Left lung (tissue), 14 donors: ENCODE measurements around the gene SLC17A5. TPM values are rescaled to one million over a fixed set of nuclear protein-coding genes. Genes with fewer than 3 reads are reported as not detected.
A peak's percentile ranks its signal among the peaks of the same experiment; 100 is the strongest.

Source experiments
- ATAC-seq: fragments of 200-7000 bp; cut with Tn5 transposase; one replicate; pipeline ENCODE4 v1.9.1; 2020; ENCODE audit warnings: moderate library complexity
- DNase-seq, 4 donors: peaks; one replicate each; pipeline ENCODE4 v3.0.0-alpha.2; 2013 to 2020
- H3K27ac ChIP-seq, 2 donors: fragments of 200-600 bp; sonication (generic) in 1 of 2; one replicate each; pipeline versions ENCODE4 v1.5.0 to v1.8.0; 2020 to 2021
- H3K27me3 ChIP-seq, 2 donors: fragments of 200-600 bp; sonication (generic) in 1 of 2; one replicate each; pipeline versions ENCODE4 v1.5.0 to v1.8.0; 2020 to 2021
- H3K36me3 ChIP-seq, 2 donors: fragments of 200-600 bp; sonication (generic) in 1 of 2; one replicate each; pipeline versions ENCODE4 v1.5.0 to v1.8.0; 2020 to 2021
- H3K4me1 ChIP-seq, 2 donors: fragments of 200-600 bp; one replicate each; pipeline ENCODE4 v1.8.0; 2021
- H3K4me3 ChIP-seq, 2 donors: fragments of 200-600 bp; sonication (generic) in 1 of 2; one replicate each; pipeline versions ENCODE4 v1.5.0 to v1.8.0; 2020 to 2021; ENCODE audit warnings: mild to moderate bottlenecking in 1 of 2
- H3K9me3 ChIP-seq, 2 donors: fragments of 200-600 bp; sonication (generic) in 1 of 2; one replicate each; pipeline versions ENCODE4 v1.5.0 to v1.8.0; 2020 to 2021
- intact Hi-C, 2 donors: fragments of 100-400 bp; cut with DNase I; formaldehyde crosslinking; loops; one replicate each; pipeline versions ENCODE4 v1.11.2 to v1.14.2; 2022
- long read RNA-seq, 12 donors: library from polyadenylated mRNA in 2 of 12; unstranded in 2 of 12; transcript quantifications; one replicate each; pipeline ENCODE4 v2.0.0 and lab custom pipeline, GENCODE V29; 2019 to 2026
- polyA plus RNA-seq, 6 donors: library from polyadenylated mRNA; unstranded; fragments of 120-200 nt; gene quantifications; one replicate each; pipeline ENCODE4 v1.2.1, GENCODE V29; 2013; ENCODE audit not compliant: insufficient read length in 6 of 6
- total RNA-seq, 2 donors: library from RNA; stranded (reverse); fragmentation: NEBNext Ultra II Directional; extraction: Animal tissue kit (Norgen Biotek cat#: 25700); gene quantifications; one replicate each; pipeline ENCODE4 v1.2.1, GENCODE V29; 2021
- TF ChIP-seq, protein P1 (sequence below), 2 donors: fragments of 200-600 bp; sonication (generic) in 1 of 2; IDR thresholded peaks; one replicate each; pipeline versions ENCODE4 v1.5.0 to v1.8.0; 2021; ENCODE audit warnings: antibody characterized with exemption in 2 of 2
- donor health status: DM: no; HTN: yes; CAD: no.
- donor health status: DM: no; HTN: no; CAD: no.

The SLC17A5 gene, protein sequence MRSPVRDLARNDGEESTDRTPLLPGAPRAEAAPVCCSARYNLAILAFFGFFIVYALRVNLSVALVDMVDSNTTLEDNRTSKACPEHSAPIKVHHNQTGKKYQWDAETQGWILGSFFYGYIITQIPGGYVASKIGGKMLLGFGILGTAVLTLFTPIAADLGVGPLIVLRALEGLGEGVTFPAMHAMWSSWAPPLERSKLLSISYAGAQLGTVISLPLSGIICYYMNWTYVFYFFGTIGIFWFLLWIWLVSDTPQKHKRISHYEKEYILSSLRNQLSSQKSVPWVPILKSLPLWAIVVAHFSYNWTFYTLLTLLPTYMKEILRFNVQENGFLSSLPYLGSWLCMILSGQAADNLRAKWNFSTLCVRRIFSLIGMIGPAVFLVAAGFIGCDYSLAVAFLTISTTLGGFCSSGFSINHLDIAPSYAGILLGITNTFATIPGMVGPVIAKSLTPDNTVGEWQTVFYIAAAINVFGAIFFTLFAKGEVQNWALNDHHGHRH
- total RNA-seq (10 to 100 TPM; 24.8 to 27.8 TPM), polyA plus RNA-seq (10 to 100 TPM in 3 of 6 donors, 1 to 10 TPM in 3; 8.7 to 11.1 (median 9.9) TPM)
- long read RNA-seq, donor 1: 0 reads
- long read RNA-seq, donor 2, partial matches to known transcripts: 0 of 3 reads
- long read RNA-seq, donor 2, other reads (novel, unspliced or antisense): 0 of 3 reads
- long read RNA-seq, donor 3, partial matches to known transcripts: 0 of 3 reads
- long read RNA-seq, donor 3, other reads (novel, unspliced or antisense): 0 of 3 reads
- long read RNA-seq, donor 4, transcript SLC17A5-201 (11 exons, 3,455 nt): major isoform, 5 of 13 reads
- long read RNA-seq, donor 4, partial matches to known transcripts: 2 of 13 reads
- long read RNA-seq, donor 4, other reads (novel, unspliced or antisense): 6 of 13 reads
- long read RNA-seq, donor 5: 0 reads
- long read RNA-seq, donor 6, partial matches to known transcripts: 9 of 13 reads
- long read RNA-seq, donor 6, other reads (novel, unspliced or antisense): 0 of 13 reads
- long read RNA-seq, donor 7: 0 reads
- long read RNA-seq, donor 8, partial matches to known transcripts: 0 of 1 reads
- long read RNA-seq, donor 8, other reads (novel, unspliced or antisense): 0 of 1 reads
- long read RNA-seq, donor 9: 0 reads
- long read RNA-seq, donor 10, partial matches to known transcripts: 1 of 6 reads
- long read RNA-seq, donor 10, other reads (novel, unspliced or antisense): 2 of 6 reads
- long read RNA-seq, donor 11, partial matches to known transcripts: 0 of 1 reads
- long read RNA-seq, donor 11, other reads (novel, unspliced or antisense): 0 of 1 reads
- long read RNA-seq, donor 12, partial matches to known transcripts: 0 of 3 reads
- long read RNA-seq, donor 12, other reads (novel, unspliced or antisense): 0 of 3 reads

DNA sequence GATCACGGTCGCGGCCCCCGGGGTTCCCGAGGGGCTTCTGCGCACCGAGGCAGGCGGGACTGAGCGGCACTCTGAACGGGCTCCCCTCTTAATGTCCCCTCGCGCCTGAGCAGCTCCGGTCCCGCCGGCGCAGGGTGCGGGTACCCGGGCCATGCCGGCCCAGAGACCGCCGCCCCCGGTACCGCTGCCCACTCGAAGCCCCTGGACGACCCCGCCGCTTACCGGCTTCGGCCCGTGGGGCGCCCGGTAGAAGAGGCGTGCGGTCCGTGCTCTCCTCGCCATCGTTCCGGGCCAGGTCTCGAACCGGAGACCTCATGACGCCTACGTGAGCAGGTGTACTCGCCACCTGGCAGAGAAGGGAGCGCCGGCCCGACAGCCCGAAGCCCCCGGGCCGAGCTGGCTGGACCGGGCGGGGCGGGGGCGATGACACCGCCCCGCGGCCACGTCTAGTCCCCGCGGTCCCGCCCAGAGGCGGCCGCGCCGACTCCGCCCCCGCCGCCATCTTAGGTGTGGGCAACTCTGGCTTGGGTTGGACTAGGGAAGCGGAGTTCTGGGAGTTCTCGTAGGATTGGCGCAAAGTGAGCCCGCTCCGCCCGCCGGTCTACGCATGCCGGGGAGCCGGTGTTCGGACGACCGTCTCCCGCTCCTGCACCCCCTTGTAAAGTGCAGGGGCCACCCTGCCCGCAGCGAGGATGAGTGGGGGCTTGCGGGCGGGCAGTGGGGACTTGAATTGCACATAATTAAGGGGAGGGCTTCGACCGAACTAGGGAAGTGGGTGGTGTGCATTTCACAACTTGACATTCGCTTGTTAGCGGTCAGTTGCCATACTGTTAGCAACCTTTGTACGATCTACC lies at the start of gene SLC17A5:
TSS of gene SLC17A5 (minus strand) at position 422 of the 854 bp plus-strand sequence. CDS start at position 316, 106 bp downstream.
- TF ChIP-seq, protein P1, sequence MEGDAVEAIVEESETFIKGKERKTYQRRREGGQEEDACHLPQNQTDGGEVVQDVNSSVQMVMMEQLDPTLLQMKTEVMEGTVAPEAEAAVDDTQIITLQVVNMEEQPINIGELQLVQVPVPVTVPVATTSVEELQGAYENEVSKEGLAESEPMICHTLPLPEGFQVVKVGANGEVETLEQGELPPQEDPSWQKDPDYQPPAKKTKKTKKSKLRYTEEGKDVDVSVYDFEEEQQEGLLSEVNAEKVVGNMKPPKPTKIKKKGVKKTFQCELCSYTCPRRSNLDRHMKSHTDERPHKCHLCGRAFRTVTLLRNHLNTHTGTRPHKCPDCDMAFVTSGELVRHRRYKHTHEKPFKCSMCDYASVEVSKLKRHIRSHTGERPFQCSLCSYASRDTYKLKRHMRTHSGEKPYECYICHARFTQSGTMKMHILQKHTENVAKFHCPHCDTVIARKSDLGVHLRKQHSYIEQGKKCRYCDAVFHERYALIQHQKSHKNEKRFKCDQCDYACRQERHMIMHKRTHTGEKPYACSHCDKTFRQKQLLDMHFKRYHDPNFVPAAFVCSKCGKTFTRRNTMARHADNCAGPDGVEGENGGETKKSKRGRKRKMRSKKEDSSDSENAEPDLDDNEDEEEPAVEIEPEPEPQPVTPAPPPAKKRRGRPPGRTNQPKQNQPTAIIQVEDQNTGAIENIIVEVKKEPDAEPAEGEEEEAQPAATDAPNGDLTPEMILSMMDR (IDR thresholded peaks at IDR 0.05): no peak
- ATAC-seq (peak; percentile 97), DNase-seq (peak; percentile 87 to 99 (median 94))
- H3K27ac ChIP-seq: peak within 1 kb of the TSS; percentile 98
- H3K4me1 ChIP-seq: peaks cover 3 to 23% of the 10 kb centered on the region in 2 donors
- no peaks in the 10 kb centered on the region for H3K9me3 ChIP-seq
- intact Hi-C loops: no loop called here
- H3K4me3 ChIP-seq: peak within 1 kb of the TSS; percentile 93 to 99
- H3K36me3 ChIP-seq: peaks cover 0 to 16% of the 10 kb centered on the region in 2 donors
- no peaks in the 10 kb centered on the region for H3K27me3 ChIP-seq

DNA sequence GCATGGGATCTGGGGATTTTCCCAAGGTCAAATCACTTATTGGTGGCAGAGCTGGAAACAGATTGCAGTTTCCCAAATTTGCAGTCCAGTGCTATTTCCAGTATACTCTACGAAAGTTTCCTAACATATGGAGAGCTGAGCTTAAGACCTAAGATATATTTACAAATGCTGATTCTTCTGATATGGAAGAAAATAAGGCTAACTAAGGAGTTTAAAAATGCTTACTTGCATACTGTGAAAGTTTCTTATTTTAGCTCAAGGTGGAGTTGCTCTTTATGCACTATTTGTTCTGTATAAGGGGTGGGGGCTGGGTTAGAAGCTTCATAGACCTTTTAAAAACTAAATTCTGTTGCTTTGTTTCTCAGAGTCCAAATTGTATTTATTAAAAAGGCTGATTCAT lies 49.7 kb upstream of the SLC17A5 start:
- intact Hi-C loops: no loop called here
- DNase-seq (no peak), ATAC-seq (no peak)
- TF ChIP-seq, protein P1 (IDR thresholded peaks at IDR 0.05): no peak
- Histone ChIP-seq H3K36me3 (no peaks in the 10 kb centered on the region), H3K9me3 (no peaks in the 10 kb centered on the region), H3K4me1 (peaks cover 0 to 23% of the 10 kb centered on the region in 2 donors), H3K27ac (no peak overlapping the region), H3K4me3 (no peak overlapping the region), H3K27me3 (no peaks in the 10 kb centered on the region)

DNA sequence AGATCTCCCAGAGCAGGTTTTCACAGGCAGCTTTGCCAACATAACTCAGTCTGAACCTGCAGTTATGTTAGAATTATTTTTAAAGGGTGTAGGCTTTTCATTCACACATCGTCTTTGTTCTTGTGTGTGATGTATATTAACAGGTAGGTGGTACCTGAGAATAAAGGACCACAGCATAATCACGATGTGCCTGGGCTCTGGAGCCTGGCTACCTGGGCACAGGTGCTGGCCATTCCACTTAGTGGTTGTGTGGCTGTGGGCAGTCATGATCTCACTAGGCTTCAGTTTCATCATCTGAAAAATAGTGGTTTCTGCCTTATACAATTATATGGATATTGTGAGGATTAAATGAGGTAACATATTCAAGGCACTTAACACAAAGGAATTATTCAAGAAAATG lies 48.7 kb upstream of the SLC17A5 start:
- DNase-seq (no peak), ATAC-seq (no peak)
- intact Hi-C loops: no loop called here
- Histone ChIP-seq H3K4me1 (peaks cover 0 to 26% of the 10 kb centered on the region in 2 donors), H3K27ac (no peak overlapping the region), H3K36me3 (no peaks in the 10 kb centered on the region), H3K4me3 (no peak overlapping the region), H3K27me3 (peaks cover 0 to under 1% of the 10 kb centered on the region in 2 donors), H3K9me3 (no peaks in the 10 kb centered on the region)
- TF ChIP-seq, protein P1 (IDR thresholded peaks at IDR 0.05): no peak

DNA sequence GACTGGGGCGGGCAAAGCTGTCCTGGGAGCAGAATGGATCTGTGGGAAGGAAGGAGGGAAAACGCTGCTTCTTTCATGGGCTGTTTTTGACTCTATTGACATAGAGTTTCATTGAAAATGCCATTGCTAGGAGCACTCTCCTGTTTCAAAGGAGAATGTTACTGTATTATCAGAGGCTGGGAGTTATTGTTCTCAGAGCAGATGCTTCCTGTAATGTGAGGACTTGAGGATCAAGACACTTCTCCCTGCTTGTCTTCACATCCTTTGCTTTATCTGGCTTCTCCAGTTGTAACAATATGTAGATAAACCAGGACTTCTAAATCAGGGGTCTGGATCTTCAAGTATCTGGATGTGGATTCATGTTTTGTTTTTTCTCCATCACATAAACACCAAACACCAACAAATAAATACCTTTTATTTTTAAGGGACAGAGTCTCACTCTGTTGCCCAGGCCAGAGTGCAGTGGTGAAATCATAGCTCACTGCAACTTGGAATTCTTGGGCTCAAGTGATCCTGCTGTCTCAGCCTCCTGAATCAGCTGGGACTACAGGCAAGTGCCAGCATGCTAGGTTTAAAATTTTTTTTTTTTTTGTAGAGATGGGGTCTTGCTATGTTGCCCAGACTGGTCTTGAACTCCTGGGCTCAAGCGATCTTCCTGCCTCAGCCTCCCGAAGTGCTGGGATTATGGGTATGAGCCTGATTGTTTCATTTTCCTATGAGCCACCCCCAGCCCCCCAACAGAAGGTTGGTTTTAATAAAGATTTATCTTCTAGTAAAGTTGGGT lies 46.1 kb upstream of the SLC17A5 start:
- H3K36me3 ChIP-seq: no peaks in the 10 kb centered on the region
- TF ChIP-seq, protein P1 (IDR thresholded peaks at IDR 0.05): no peak
- no peaks in the 10 kb centered on the region for H3K9me3 ChIP-seq
- intact Hi-C loops: no loop called here
- peak overlapping the region in 1 of 2 donors; percentile 16 for H3K27ac ChIP-seq
- peaks cover 5 to 42% of the 10 kb centered on the region in 2 donors for H3K4me1 ChIP-seq
- no peak overlapping the region for H3K4me3 ChIP-seq
- DNase-seq: no peak
- ATAC-seq: no peak
- H3K27me3 ChIP-seq: peaks cover 0 to 27% of the 10 kb centered on the region in 2 donors
